ENCODE data around the gene NTRK1.
"Not testable (repeated sequence)": the region's sequence is repeated elsewhere in the genome, so short reads cannot be mapped to it uniquely, and the experiment has no call there.

The NTRK1 gene

GRCh38 chr1:156921053-156921529 is 60.4 kb downstream of the NTRK1 start:
- no peak for DNase-seq

DNA sequence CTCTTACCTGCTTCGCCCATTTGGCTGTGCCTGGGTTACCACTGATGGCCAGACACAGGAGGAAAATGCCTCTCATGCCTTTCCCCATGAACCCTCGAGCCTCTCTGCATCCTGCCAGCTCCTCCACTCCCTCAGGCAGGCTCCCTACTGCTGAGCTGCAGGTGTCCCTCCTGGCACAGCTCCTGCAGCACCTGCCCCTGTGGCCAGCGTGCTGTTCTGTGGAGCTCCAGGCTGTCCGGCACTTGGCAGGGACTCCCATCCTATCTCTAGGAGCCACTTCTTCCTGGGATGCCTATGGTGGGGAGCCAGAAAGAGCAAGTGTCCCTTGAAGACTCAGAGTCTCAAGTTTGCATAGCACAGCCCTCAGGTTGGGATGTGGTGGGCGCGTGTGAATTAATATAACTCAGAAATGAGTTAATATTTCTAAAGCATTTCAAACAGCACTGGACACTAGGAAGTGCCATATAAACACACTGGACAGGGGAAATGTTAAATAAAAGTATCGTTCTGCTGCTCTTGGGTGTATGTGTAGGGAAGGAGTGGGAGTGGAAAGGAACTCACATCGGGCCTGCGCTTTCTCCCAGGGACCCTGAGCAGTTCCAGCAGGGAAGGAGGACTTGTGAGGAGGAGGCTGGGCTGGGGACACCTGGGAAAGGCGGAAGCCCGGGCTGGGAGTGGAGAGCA is 62.5 kb downstream of the NTRK1 start:
- no peak for DNase-seq

DNA sequence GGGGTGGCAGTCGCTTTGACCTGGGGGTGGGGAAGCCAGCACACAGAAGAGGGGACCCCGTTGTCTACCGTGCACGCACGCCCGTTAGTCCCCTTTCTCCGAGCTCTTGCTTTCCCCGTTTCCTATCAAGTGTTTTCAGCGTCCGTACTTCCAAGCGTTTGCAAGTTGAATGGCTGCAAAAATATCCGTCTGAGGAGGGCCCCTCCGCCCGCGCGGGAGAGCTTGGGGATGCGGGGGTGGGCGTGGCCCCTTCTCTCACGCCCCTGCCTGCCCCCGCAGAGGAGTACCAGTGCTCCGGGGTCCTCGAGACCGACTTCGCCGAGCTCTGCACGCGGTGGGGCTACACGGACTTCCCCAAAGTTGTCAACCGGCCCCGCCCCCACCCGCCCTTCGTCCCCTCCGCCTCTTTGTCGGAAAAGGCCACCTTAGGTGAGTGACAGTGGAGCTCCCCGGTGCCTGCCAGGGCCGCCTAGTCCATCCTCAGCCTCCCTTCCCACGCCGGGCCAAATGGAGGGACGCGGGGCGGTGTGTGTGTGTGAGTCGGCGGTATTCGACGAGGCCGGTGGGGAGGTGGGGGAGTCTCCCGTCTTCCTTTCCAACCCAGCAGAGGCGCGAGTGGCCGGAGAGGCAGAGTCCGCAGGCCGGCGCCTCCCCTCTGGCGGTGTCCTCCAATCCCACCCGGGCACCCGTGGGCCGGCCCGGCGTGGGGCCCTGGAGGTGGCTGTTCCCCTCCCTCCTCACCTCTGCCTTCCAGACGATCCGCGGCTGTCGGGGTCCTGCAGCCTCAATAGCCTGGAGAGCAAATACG is 63.2 kb downstream of the NTRK1 start:
- no peak for DNase-seq

DNA sequence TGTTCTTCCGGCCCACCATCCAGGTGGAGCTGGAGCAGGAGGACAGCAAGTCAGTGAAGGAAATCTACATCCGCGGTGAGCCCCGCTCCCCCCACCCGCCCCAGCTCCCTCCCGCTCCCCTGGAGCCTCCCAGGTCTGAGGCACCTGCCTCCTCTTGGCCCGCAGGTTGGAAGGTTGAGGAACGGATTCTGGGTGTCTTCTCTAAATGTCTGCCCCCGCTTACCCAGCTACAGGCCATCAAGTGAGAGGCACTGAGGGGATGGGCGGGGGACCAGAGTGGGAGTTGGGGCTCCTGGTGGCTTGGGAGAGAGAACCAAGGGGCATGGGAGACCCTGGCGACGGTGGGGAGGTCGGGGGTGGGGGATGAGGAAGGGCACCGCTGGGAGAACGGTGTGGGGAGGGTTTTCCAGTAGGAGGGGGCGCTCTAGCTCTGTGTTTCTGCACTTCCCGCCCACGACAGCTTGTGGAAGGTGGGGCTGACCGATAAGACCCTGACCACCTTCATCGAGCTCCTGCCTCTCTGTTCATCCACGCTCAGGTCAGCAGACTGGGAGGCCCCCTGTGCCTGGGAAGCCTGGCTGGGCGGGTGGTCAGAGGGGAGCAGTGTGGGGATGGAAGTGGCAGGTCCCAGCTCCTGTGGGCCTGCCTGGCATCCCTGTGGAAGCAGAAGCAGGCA is 64.0 kb downstream of the NTRK1 start:
- no peak for DNase-seq

GRCh38 chr1:156925154-156926010 is 64.7 kb downstream of the NTRK1 start:
- no peak for DNase-seq

- DNase-seq = no peak
Measured at GRCh38 chr1:156926175-156926574, 65.5 kb downstream of the NTRK1 start.

- not testable (repeated sequence) for DNase-seq
Measured at GRCh38 chr1:156926695-156927094, 66.0 kb downstream of the NTRK1 start.

- DNase-seq = peak in 1 of 2 experiments; percentile 29
Measured at GRCh38 chr1:156927215-156928042, 66.8 kb downstream of the NTRK1 start.

GRCh38 chr1:156928043-156928602 is 67.5 kb downstream of the NTRK1 start:
- no peak for DNase-seq

- no peak for DNase-seq
Measured at GRCh38 chr1:156929596-156930238, 69.1 kb downstream of the NTRK1 start.

- no peak for DNase-seq
Measured at GRCh38 chr1:156930483-156930882, 69.8 kb downstream of the NTRK1 start.

Data from SW 1271 (cell line).